ENCODE data around the gene SHOC2. TPM values are rescaled to one million over a fixed set of nuclear protein-coding genes. Genes with fewer than 3 reads are reported as not detected.

SHOC2 gene
- total RNA-seq, 1 experiment from 2014 or later: 29.9 TPM

DNA sequence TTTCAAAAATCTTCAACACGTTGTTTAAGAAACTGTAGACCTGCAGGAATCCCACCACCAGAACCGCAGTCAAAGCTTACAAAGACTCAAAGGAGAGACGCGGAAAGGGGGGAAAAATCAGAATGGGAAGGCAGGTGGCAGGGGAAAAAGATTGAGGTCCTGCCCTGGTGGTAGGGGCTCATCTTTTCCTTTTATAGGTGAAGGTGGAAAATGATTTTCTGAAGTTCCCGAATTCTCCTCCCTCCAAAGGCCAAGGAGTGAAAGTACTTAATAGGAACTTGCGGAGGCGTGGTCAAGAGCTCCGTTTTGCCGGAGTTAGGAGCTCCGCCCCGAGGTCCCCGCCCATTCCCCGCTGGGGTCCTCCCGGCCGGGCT is 1.1 kb upstream of the SHOC2 start:
- no TSS peak for BruUV-seq (replicated peaks)
- H3K27me3 Mint-ChIP-seq (ENCODE audit: unreplicated experiment): no peaks in the 10 kb centered on the region
- intact Hi-C loops (cut with micrococcal nuclease; ENCODE audit: unreplicated experiment): no loop called here
- H3K9me3 Mint-ChIP-seq (ENCODE audit: low read depth, unreplicated experiment): no peaks in the 10 kb centered on the region
- H3K4me1 Mint-ChIP-seq (ENCODE audit: low read depth, unreplicated experiment): peaks cover 8% of the 10 kb centered on the region
- CTCF ChIA-PET: interaction anchor here (0.6 to 1.8 kb wide), 3 partner anchors 114 to 163 kb away, joined by 5 to 7 read pairs (median 6); partner anchors contain the start of gene ADRA2A
- peak; percentile 94 for DNase-seq
- H3K27ac Mint-ChIP-seq (ENCODE audit: unreplicated experiment): peak overlapping the region; percentile 95
- TF ChIP-seq, protein P1, sequence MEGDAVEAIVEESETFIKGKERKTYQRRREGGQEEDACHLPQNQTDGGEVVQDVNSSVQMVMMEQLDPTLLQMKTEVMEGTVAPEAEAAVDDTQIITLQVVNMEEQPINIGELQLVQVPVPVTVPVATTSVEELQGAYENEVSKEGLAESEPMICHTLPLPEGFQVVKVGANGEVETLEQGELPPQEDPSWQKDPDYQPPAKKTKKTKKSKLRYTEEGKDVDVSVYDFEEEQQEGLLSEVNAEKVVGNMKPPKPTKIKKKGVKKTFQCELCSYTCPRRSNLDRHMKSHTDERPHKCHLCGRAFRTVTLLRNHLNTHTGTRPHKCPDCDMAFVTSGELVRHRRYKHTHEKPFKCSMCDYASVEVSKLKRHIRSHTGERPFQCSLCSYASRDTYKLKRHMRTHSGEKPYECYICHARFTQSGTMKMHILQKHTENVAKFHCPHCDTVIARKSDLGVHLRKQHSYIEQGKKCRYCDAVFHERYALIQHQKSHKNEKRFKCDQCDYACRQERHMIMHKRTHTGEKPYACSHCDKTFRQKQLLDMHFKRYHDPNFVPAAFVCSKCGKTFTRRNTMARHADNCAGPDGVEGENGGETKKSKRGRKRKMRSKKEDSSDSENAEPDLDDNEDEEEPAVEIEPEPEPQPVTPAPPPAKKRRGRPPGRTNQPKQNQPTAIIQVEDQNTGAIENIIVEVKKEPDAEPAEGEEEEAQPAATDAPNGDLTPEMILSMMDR (IDR thresholded peaks at IDR 0.05; ENCODE audit: unreplicated experiment): no peak
- peaks cover 35% of the 10 kb centered on the region for H3K36me3 Mint-ChIP-seq (ENCODE audit: insufficient read depth, unreplicated experiment)
- peak overlapping the region; percentile 94 for H3K4me3 Mint-ChIP-seq (ENCODE audit: low read depth, unreplicated experiment)

DNA sequence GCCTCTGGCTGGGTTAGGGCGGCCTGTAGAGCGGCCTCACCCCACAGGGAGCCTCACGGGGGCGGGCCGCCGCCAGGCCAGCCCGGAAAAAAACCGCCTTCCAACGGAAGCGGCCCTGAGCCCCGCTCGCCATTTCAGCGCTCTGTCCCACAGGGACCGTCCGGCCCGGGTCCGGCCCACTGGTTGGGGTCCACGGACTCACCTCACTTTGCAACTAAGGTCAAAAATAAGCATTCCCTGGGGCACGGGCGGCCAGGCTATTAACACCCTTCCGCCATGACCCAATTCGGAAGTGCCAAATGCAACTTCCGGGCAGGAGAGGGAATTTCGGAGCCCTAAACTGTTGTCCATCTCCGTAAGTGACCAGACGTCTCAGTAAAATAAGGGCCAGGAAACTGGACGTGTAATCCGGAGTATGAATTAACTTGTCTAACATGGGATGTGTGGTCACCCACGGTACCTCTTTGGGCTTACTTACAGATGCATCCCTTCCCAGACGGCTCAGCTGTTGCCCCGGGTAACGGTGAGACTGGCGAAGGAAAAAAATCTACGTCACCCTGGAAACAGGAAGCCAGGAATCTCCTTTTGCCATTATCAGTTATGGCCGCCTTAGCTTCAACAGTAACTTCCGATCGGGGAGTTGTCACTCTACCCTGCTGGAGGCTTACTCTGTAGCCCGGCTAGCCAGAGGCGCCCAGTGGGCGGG is 608 bp upstream of the SHOC2 start, which contains the start of gene BBIP1:
Gene BBIP1, minus strand, starts transcription at position 538 of the 706 bp plus-strand sequence. CDS start 1,023 bp downstream, outside the sequence.
- Mint-ChIP-seq H3K36me3 (ENCODE audit: insufficient read depth, unreplicated experiment) (peaks cover 35% of the 10 kb centered on the region), H3K27ac (ENCODE audit: unreplicated experiment) (peak within 1 kb of the TSS; percentile 96), H3K4me3 (ENCODE audit: low read depth, unreplicated experiment) (peak within 1 kb of the TSS; percentile 94), H3K4me1 (ENCODE audit: low read depth, unreplicated experiment) (peaks cover 10% of the 10 kb centered on the region), H3K27me3 (ENCODE audit: unreplicated experiment) (no peaks in the 10 kb centered on the region), H3K9me3 (ENCODE audit: low read depth, unreplicated experiment) (no peaks in the 10 kb centered on the region)
- CTCF ChIA-PET: interaction anchor here (0.6 to 1.8 kb wide), 6 partner anchors 17 to 346 kb away, joined by 3 to 8 read pairs (median 6); partner anchors contain the start of gene ADRA2A
- TSS peak; percentile 52 for BruUV-seq (replicated peaks)
- intact Hi-C loops (cut with micrococcal nuclease; ENCODE audit: unreplicated experiment): no loop called here
- DNase-seq: no peak
- TF ChIP-seq, protein P1 (IDR thresholded peaks at IDR 0.05; ENCODE audit: unreplicated experiment): no peak

DNA sequence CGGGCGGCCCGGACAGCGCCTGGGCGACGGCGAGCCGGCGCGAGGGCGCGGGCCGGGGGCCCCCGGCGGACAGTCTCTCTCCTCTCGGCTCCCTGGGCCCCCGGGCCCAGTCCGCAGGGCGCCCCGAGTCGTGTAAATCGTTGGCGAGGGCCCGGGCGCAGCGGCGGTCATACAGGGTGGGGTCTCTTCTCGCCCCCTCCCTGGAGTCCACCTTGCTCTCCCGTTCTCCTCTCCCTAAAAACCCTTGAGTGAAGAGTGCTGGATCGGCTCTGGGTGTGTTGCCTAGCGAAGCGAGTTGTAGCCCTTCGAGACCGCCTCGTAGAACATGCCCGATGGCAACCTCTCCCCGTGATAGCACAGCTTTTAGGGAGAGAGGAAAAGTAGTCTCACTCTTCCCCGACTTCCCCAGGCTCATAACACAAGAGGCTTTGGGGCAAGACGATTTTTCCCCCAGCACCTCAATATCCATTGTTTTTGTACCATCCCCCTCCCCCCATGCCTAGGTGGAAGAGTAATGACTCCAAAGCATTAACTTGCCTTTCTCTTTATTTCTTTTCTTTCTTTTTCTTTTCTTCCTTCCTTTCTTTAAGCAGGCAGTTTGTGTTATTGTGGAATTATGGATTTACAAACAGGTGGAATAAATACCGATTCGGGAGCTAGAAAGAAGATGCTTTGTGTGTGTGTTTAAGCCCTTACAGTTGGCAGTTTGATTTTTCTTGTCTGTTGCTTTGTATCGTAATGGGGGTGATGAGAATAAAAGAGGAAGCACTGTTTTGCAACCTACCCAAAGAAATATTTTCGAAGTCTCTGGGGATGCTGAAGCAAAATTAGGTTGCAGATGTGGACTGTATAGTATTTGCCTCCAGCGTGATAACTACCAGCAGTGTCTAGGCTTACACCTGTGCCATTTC is 822 bp downstream of the SHOC2 start:
- Mint-ChIP-seq H3K36me3 (ENCODE audit: insufficient read depth, unreplicated experiment) (peaks cover 40% of the 10 kb centered on the region), H3K4me1 (ENCODE audit: low read depth, unreplicated experiment) (peaks cover 18% of the 10 kb centered on the region), H3K27ac (ENCODE audit: unreplicated experiment) (peak overlapping the region; percentile 96), H3K4me3 (ENCODE audit: low read depth, unreplicated experiment) (peak overlapping the region; percentile 94), H3K27me3 (ENCODE audit: unreplicated experiment) (no peaks in the 10 kb centered on the region), H3K9me3 (ENCODE audit: low read depth, unreplicated experiment) (no peaks in the 10 kb centered on the region)
- CTCF ChIA-PET: no interaction called here
- peak; percentile 26 for DNase-seq
- TF ChIP-seq, protein P1 (IDR thresholded peaks at IDR 0.05; ENCODE audit: unreplicated experiment): no peak
- intact Hi-C loops (cut with micrococcal nuclease; ENCODE audit: unreplicated experiment): loop anchor here (10.0 kb wide), 1 partner anchor 215 kb away; no protein-coding TSS in a partner anchor
- BruUV-seq (replicated peaks): TSS peak; percentile 58

DNA sequence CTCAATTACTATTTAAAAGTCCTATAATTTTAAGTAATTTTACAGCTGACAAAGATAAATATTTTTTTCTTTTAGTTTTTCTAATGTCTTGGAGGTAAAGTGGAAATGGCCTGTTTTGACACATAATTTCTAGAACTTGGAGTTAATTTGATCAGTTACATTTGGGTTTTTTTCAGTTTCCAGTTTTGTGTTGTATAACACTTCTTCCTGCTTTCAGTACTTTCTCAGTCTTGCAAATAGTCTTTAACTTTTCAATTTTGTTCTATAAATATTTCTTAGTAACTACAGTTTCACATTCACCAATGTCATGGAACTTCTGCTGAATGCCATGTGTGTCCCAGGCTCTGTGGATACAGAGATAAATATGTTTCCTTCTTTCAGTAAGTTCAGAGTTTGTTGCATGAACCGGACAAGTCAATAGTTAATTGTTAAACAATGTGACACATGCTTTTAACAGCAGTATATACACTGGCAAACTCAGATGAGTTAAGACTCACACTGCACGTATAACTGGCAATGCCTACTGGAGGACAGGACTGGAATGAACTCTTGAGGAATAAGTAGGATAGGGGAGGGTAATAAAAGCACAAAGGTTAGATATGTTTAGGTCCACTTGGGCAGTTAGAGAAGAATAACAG is 4.6 kb downstream of the SHOC2 start:
- Mint-ChIP-seq H3K4me1 (ENCODE audit: low read depth, unreplicated experiment) (peaks cover 10% of the 10 kb centered on the region), H3K4me3 (ENCODE audit: low read depth, unreplicated experiment) (peak overlapping the region; percentile 26), H3K36me3 (ENCODE audit: insufficient read depth, unreplicated experiment) (peaks cover 27% of the 10 kb centered on the region), H3K27me3 (ENCODE audit: unreplicated experiment) (no peaks in the 10 kb centered on the region), H3K27ac (ENCODE audit: unreplicated experiment) (peak overlapping the region; percentile 53), H3K9me3 (ENCODE audit: low read depth, unreplicated experiment) (no peaks in the 10 kb centered on the region)
- DNase-seq: no peak
- CTCF ChIA-PET: no interaction called here
- intact Hi-C loops (cut with micrococcal nuclease; ENCODE audit: unreplicated experiment): loop anchor here (10.0 kb wide), 1 partner anchor 211 kb away; no protein-coding TSS in a partner anchor
- BruUV-seq (replicated peaks): no TSS peak
- TF ChIP-seq, protein P1 (IDR thresholded peaks at IDR 0.05; ENCODE audit: unreplicated experiment): no peak

Data from Calu3 (cell line).